HG02610 (cell line): ENCODE measurements around the gene MRPL55.

Experiments
- ATAC-seq: cut with Tn5 transposase; IDR thresholded peaks from one replicate; pipeline ENCODE4 v1.9.1; 2021; ENCODE audit warnings: mild to moderate bottlenecking, moderate library complexity; ENCODE audit not compliant: unreplicated experiment

Gene MRPL55

GRCh38 chr1:228060458-228061190, 48.5 kb downstream of the MRPL55 start:
- no peak for ATAC-seq

DNA sequence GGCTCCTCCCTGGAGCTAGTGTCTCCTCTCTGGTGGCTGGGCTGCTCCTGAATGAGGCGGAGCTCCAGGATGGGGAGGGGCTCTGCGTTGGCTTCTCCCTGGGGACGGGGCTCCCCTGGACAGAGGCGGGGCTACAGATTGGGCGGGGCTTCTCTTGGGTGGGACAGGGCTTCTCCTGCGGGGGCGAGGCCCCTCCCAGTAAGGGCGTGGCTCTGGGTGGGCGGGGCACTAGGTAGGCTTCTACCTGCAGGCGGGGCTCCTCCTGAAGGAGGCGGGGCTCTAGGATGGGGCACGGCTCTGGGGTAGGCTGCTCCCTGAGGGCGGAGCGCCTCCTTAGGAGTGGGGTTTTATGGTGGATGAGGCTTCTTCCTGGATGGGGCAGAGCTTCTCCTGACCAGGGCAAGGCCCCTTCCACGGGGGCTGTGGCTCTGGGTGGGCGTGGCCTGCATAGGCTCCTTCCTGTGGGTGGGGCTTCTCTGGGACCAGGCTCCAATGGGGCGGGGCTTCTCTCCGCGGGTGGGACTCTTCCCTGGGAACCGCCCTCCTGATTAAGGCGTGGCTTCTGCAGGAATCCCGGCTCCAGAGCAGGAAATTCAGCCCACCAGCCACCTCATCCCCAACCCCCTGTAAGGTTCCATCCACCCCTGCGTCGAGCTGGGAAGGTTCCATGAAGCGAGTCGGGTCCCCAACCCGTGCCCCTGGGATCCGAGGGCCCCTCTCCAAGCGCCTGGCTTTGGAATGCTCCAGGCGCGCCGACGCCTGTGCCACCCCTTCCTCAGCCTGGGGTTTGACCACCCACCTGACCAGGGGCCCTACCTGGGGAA, 49.3 kb downstream of the MRPL55 start:
- ATAC-seq, result no peak

DNA sequence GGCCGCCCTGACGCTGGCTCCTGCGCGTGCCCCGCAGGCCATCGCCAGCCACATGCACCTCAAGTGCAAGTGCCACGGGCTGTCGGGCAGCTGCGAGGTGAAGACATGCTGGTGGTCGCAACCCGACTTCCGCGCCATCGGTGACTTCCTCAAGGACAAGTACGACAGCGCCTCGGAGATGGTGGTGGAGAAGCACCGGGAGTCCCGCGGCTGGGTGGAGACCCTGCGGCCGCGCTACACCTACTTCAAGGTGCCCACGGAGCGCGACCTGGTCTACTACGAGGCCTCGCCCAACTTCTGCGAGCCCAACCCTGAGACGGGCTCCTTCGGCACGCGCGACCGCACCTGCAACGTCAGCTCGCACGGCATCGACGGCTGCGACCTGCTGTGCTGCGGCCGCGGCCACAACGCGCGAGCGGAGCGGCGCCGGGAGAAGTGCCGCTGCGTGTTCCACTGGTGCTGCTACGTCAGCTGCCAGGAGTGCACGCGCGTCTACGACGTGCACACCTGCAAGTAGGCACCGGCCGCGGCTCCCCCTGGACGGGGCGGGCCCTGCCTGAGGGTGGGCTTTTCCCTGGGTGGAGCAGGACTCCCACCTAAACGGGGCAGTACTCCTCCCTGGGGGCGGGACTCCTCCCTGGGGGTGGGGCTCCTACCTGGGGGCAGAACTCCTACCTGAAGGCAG, 50.0 kb downstream of the MRPL55 start:
- no peak for ATAC-seq

DNA sequence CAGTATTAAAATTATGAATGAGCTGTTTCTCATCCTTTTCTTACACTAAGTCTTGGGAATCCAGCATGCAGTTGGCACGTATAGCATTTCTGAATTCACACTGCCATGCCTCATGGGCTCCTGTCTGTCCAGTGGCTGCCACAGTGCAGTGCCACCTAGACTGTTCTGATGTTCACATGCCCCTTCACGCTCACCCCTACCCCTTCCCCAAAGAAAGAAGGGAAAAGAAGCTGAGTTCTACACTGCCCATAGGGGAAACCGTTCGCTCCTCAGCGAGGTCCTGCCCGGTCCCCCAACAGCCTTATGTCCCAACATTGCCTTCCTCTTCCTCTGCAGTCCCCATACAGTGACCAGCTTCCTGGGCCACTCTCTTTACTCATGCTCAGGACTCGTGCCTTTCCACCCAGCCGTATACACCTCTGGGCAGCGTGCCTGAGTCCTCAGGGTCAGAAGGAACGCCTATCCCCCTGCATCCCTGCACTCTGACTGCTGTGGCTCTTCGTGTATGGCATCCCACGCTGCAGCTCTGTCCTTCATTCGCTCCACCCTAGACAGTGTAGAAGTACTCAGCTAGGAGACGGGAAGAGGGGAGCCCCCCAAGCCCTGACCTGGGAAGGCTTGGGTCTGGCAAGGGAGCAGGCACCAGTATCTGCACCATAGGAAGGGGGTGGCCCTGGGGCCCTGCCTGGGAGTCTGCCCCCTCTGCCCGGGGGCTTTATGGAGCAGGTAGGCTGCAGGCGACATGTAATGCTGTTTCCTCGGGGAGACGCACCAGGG, 50.7 kb downstream of the MRPL55 start:
- ATAC-seq, result no peak
